Tibial nerve (tissue), 4 donors: Measurements from ENCODE around the gene KCTD16.

Experiments
- CTCF ChIP-seq, 5 experiments: fragments of 200-600 bp in 3 of 5; fragments of 450-650 bp in 2 of 5; sonication (generic) in 3 of 5; IDR thresholded peaks; one replicate each; pipeline ENCODE4 v1.5.1; 2016 to 2019; ENCODE audit warnings: antibody characterized with exemption in 5 of 5, mild to moderate bottlenecking in 3 of 5, moderate library complexity in 2 of 5
- EP300 ChIP-seq, 2 donors: sonication (generic); formaldehyde crosslinking; IDR thresholded peaks; one replicate each; pipeline ENCODE4 v1.6.1; 2017; ENCODE audit warnings: antibody characterized with exemption in 2 of 2, mild to moderate bottlenecking in 1 of 2
- POLR2A ChIP-seq, 2 donors: fragments of 450-650 bp; IDR thresholded peaks; one replicate each; pipeline ENCODE4 v1.6.1; 2017; ENCODE audit warnings: antibody characterized with exemption in 2 of 2, mild to moderate bottlenecking in 2 of 2, moderate library complexity in 2 of 2

- TF ChIP-seq CTCF (IDR thresholded peaks at IDR 0.05) (no peak), POLR2A (IDR thresholded peaks at IDR 0.05) (no peak), EP300 (IDR thresholded peaks at IDR 0.05) (no peak)
These were observed 294.8 kb downstream of the KCTD16 start for GRCh38 chr5:144465441-144465840.
